GM19328 (cell line): Measurements from ENCODE around the gene DENND5A.
"Not testable (repeated sequence)": the region's sequence is repeated elsewhere in the genome, so short reads cannot be mapped to it uniquely, and the experiment has no call there.

Experiments used
- ATAC-seq: cut with Tn5 transposase; IDR thresholded peaks from one replicate; pipeline ENCODE4 v1.9.1; 2021; ENCODE audit warnings: mild to moderate bottlenecking, moderate library complexity; ENCODE audit not compliant: unreplicated experiment

Gene DENND5A

GRCh38 chr11:9103542-9104276 is 161.4 kb downstream of the DENND5A start:
- no peak for ATAC-seq

- no peak for ATAC-seq
These were observed 165.5 kb downstream of the DENND5A start for GRCh38 chr11:9099617-9100016.

- ATAC-seq = not testable (repeated sequence)
These were observed 166.7 kb downstream of the DENND5A start for GRCh38 chr11:9098455-9098854.

- ATAC-seq = not testable (repeated sequence)
These were observed 167.8 kb downstream of the DENND5A start for GRCh38 chr11:9097186-9097943.

- no peak for ATAC-seq
These were observed 168.7 kb downstream of the DENND5A start for GRCh38 chr11:9096427-9096826.

- no peak for ATAC-seq
These were observed 169.7 kb downstream of the DENND5A start for GRCh38 chr11:9095421-9095820.

- no peak for ATAC-seq
These were observed 170.7 kb downstream of the DENND5A start for GRCh38 chr11:9094420-9094819.

- no peak for ATAC-seq
These were observed 172.0 kb downstream of the DENND5A start for GRCh38 chr11:9092853-9093778.

GRCh38 chr11:9092072-9092471 is 173.1 kb downstream of the DENND5A start:
- no peak for ATAC-seq

GRCh38 chr11:9091044-9091922 is 173.9 kb downstream of the DENND5A start, which contains the start of gene SCUBE2:
Gene SCUBE2 (minus strand): TSS chr11:9091599. CDS start chr11:9091528, 71 bp downstream.
- ATAC-seq = no peak

GRCh38 chr11:9090488-9091043 is 174.6 kb downstream of the DENND5A start:
- ATAC-seq = no peak

- ATAC-seq = no peak
These were observed 175.5 kb downstream of the DENND5A start for GRCh38 chr11:9089636-9090035.

GRCh38 chr11:9089061-9089460 is 176.1 kb downstream of the DENND5A start:
- no peak for ATAC-seq
